ENCODE results near the gene ZNF618. TPM values are rescaled to one million over a fixed set of nuclear protein-coding genes. Genes with fewer than 3 reads are reported as not detected.

The ZNF618 gene
- total and polyA plus RNA-seq, 8 donors: 9.9 to 38.6 (median 34.9) TPM

- H3K27ac ChIP-seq: no peak overlapping the region
- H3K27me3 ChIP-seq: no peaks in the 10 kb centered on the region
- H3K4me3 ChIP-seq: no peak overlapping the region
- TF ChIP-seq CTCF (IDR thresholded peaks at IDR 0.05): no peak
- H3K36me3 ChIP-seq: no peaks in the 10 kb centered on the region
- H3K4me1 ChIP-seq: peaks cover 9 to 28% of the 10 kb centered on the region in 2 donors
- intact Hi-C loops (cut with DNase I): no loop called here
- DNase-seq (no peak), ATAC-seq (no peak)
- peaks cover 0 to 9% of the 10 kb centered on the region in 2 donors for H3K9me3 ChIP-seq
Observed at GRCh38 chr9:113888976-113889375, 12.9 kb downstream of the ZNF618 start.

GRCh38 chr9:113890704-113891103 is 14.6 kb downstream of the ZNF618 start:
- Histone ChIP-seq H3K4me1 (peaks cover 6 to 21% of the 10 kb centered on the region in 2 donors), H3K27ac (no peak overlapping the region), H3K4me3 (no peak overlapping the region), H3K9me3 (peaks cover 0 to 9% of the 10 kb centered on the region in 2 donors), H3K27me3 (no peaks in the 10 kb centered on the region), H3K36me3 (no peaks in the 10 kb centered on the region)
- DNase-seq (no peak), ATAC-seq (no peak)
- intact Hi-C loops (cut with DNase I): no loop called here
- TF ChIP-seq CTCF (IDR thresholded peaks at IDR 0.05): no peak

- TF ChIP-seq CTCF (IDR thresholded peaks at IDR 0.05): no peak
- Histone ChIP-seq H3K4me3 (no peak overlapping the region), H3K27ac (no peak overlapping the region), H3K4me1 (peaks cover 0 to 6% of the 10 kb centered on the region in 2 donors), H3K27me3 (no peaks in the 10 kb centered on the region), H3K36me3 (no peaks in the 10 kb centered on the region), H3K9me3 (peaks cover 0 to 9% of the 10 kb centered on the region in 2 donors)
- intact Hi-C loops (cut with DNase I): no loop called here
- no peak for DNase-seq
- no peak for ATAC-seq
Observed at GRCh38 chr9:113892861-113893491, 16.9 kb downstream of the ZNF618 start.

GRCh38 chr9:113894166-113894565 is 18.1 kb downstream of the ZNF618 start:
- intact Hi-C loops (cut with DNase I): no loop called here
- H3K27me3 ChIP-seq: no peaks in the 10 kb centered on the region
- TF ChIP-seq CTCF (IDR thresholded peaks at IDR 0.05): no peak
- H3K36me3 ChIP-seq: no peaks in the 10 kb centered on the region
- DNase-seq (no peak), ATAC-seq (no peak)
- H3K27ac ChIP-seq: no peak overlapping the region
- H3K4me3 ChIP-seq: no peak overlapping the region
- peaks cover 0 to 9% of the 10 kb centered on the region in 2 donors for H3K9me3 ChIP-seq
- peaks cover 0 to 6% of the 10 kb centered on the region in 2 donors for H3K4me1 ChIP-seq

GRCh38 chr9:113895526-113895925 is 19.4 kb downstream of the ZNF618 start:
- no peaks in the 10 kb centered on the region for H3K27me3 ChIP-seq
- H3K27ac ChIP-seq: no peak overlapping the region
- intact Hi-C loops (cut with DNase I): no loop called here
- H3K36me3 ChIP-seq: no peaks in the 10 kb centered on the region
- peaks cover 0 to 3% of the 10 kb centered on the region in 2 donors for H3K9me3 ChIP-seq
- H3K4me1 ChIP-seq: peaks cover 0 to 6% of the 10 kb centered on the region in 2 donors
- ATAC-seq (no peak), DNase-seq (no peak)
- TF ChIP-seq CTCF (IDR thresholded peaks at IDR 0.05): no peak
- H3K4me3 ChIP-seq: no peak overlapping the region

Measured in left lung (tissue), 10 donors.